Activated CD4-positive, alpha-beta T cell treated with anti-CD3 and anti-CD28 coated beads, Interleukin-2, amount 10 ng/mL, durations not matched to agents 7 days and 5 days (primary cell): ENCODE measurements around the gene NRIP3. TPM values are rescaled to one million over a fixed set of nuclear protein-coding genes. Genes with fewer than 3 reads are reported as not detected.

Experiments
- CTCF ChIA-PET: fragments of 350-600 bp; sonication (Branson Sonifier 250); formaldehyde crosslinking; loops from one replicate; lab custom pipeline; 2021; ENCODE audit warnings: antibody characterized with exemption; lab: Charles Lee
- POLR2A ChIA-PET: fragments of 350-600 bp; sonication (Branson Sonifier 250); formaldehyde crosslinking; loops from one replicate; lab custom pipeline; 2021; ENCODE audit warnings: antibody characterized with exemption; lab: Charles Lee
- DNase-seq: peaks from one replicate; pipeline ENCODE4 v3.0.0-alpha.2; 2020
- H3K27ac Mint-ChIP-seq: one replicate; pipeline ENCODE4 v1.8.0; 2021; ENCODE audit warnings: mild to moderate bottlenecking, moderate library complexity, mixed read lengths
- H3K27me3 Mint-ChIP-seq: one replicate; pipeline ENCODE4 v1.8.0; 2021; ENCODE audit warnings: mixed read lengths
- H3K36me3 Mint-ChIP-seq: one replicate; pipeline ENCODE4 v1.8.0; 2021; ENCODE audit warnings: low read depth, mixed read lengths
- H3K4me1 Mint-ChIP-seq: one replicate; pipeline ENCODE4 v1.8.0; 2021; ENCODE audit warnings: mixed read lengths
- H3K4me3 Mint-ChIP-seq: one replicate; pipeline ENCODE4 v1.8.0; 2021; ENCODE audit warnings: mild to moderate bottlenecking, moderate library complexity, mixed read lengths
- H3K9me3 Mint-ChIP-seq: one replicate; pipeline ENCODE4 v1.8.0; 2021; ENCODE audit warnings: mixed read lengths
- total RNA-seq, 2 experiments: library from RNA; stranded (reverse); gene quantifications; one replicate each; pipeline ENCODE4 v1.2.3, GENCODE V29; 2021

The NRIP3 gene
- total RNA-seq, 2 experiments from 2014 or later: 0.62 to 0.75 TPM

DNA sequence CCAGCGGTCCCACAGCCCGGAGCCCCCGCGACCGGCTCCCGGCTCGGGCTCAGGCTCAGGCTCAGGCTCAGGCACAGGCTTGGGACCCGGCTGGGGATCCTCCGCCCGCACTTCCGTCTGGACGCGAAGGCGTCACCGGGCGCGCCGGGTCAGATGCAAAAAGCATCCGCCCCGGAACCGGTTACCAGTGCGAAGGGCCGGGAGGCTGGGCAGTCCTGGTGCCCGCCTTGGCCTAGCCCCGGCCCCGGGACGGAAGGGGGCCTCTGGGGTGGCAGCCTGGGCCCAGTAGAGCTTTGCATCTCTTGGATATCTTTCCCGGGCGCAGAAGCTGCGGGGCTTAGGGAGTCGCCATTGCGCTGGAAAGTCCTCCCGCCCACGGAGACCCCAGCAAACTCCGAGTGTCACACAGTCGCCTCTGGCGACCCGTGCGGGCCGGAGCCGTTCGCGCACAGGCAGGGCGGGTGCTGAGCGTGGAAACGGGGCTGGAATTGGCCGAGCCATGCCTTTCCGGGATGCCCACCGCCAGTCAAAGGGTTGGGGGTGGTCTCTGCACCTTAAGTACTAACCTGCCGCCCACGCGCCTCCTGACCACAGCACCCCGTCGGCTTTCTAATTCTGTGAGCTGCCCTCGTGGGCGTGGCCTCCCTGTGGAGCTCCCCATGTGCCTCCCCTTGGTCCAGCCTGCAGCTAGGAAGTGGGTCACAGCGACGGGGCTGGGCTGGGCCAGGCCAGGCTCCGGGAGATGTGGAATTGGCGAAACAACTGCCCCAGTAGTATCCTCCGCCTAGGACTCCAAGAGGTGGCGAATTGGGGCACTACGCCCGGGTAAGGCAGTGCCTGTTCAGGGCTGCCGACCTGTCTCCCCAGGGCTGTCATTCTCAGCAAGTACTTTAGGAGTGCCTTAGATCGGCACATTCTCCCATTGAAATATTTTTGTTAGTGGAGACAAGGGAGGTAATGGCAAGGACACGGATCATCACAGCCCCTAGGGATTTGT, 39.2 kb downstream of the NRIP3 start, which contains the start of gene TMEM9B:
Gene TMEM9B (minus strand): TSS at position 119 of the 997 bp plus-strand sequence. CDS start 129 bp downstream, outside the sequence.
- no peaks in the 10 kb centered on the region for H3K9me3 Mint-ChIP-seq
- H3K27me3 Mint-ChIP-seq: no peaks in the 10 kb centered on the region
- peak within 1 kb of the TSS; percentile 97 for H3K4me3 Mint-ChIP-seq
- H3K4me1 Mint-ChIP-seq: peaks cover 30% of the 10 kb centered on the region
- ChIA-PET POLR2A (interaction anchor here (0.5 kb wide), 1 partner anchor 545 kb away, joined by 3 read pairs; no protein-coding TSS in a partner anchor), CTCF (interaction anchor here (0.9 to 1.2 kb wide), 4 partner anchors 10 to 23 kb away, joined by 3 to 4 read pairs (median 3); no protein-coding TSS in a partner anchor)
- H3K27ac Mint-ChIP-seq: peak within 1 kb of the TSS; percentile 97
- H3K36me3 Mint-ChIP-seq: peaks cover 9% of the 10 kb centered on the region
- DNase-seq: peak; percentile 86

DNA sequence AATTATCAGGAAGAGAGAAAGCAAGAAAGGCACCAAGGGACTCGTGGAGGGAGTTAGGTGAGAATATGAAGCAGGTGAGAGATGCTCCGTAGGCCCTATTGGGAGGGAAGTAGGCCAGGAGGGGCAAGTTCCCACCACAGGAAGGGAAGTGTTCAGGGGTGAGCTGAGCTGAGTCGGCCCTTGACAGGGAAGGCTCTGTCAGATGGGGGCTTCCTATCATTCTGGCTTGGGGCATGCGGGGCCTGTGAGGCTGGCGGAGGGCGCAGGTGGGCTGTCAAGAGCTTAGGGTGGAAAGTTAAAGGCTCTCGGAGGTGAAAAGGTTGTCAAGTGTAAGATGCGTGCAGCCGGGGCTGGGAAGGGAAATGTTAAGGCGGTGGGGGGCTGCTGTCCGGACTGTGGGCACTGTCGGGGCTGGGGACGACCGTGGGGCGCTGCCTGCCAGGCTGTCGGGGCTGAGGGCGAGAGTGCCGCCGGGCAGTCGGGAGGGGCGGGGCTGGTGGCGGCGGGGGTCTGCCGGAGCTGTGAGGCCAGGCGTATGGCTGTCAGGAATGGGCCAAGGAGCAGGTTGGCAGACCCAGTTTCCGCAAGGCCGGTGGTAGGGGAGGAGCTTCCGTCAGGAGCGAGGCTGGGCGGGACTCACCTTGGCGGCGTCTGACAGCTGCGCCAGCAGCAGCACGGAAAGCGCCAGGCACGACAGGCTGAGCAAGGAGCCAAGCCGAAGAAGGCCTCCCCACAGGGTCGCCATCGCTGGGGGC, 40.1 kb downstream of the NRIP3 start:
- no peaks in the 10 kb centered on the region for H3K27me3 Mint-ChIP-seq
- peak overlapping the region; percentile 97 for H3K27ac Mint-ChIP-seq
- H3K9me3 Mint-ChIP-seq: no peaks in the 10 kb centered on the region
- peak; percentile 85 for DNase-seq
- CTCF ChIA-PET: interaction anchor here (1.2 kb wide), 2 partner anchors 11 to 20 kb away, joined by 3 to 4 read pairs; no protein-coding TSS in a partner anchor
- H3K4me3 Mint-ChIP-seq: peak overlapping the region; percentile 97
- H3K4me1 Mint-ChIP-seq: peaks cover 34% of the 10 kb centered on the region
- POLR2A ChIA-PET: interaction anchor here (0.5 kb wide), 1 partner anchor 546 kb away, joined by 3 read pairs; no protein-coding TSS in a partner anchor
- peaks cover 8% of the 10 kb centered on the region for H3K36me3 Mint-ChIP-seq

DNA sequence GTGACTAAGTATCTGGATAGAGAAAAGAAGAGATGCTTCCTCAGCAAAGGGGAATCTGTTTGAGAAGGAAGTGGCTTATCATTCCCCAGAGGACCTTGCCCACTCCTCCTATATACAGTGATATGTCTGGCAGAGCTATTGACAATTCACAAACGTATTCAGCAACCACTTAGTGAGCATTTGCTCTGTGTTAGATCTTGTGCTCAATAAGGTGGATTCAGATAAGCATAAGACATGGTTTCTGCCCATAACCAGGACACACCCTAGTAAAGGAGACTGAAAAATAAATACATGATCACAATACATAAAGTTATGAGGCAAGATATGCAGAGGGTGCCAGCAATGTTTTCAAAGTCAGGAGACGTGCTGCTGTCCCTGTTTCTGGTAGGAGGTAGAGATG, 41.0 kb downstream of the NRIP3 start:
- ChIA-PET CTCF (no interaction called here), POLR2A (no interaction called here)
- no peaks in the 10 kb centered on the region for H3K9me3 Mint-ChIP-seq
- no peak for DNase-seq
- H3K4me1 Mint-ChIP-seq: peaks cover 34% of the 10 kb centered on the region
- no peaks in the 10 kb centered on the region for H3K27me3 Mint-ChIP-seq
- H3K27ac Mint-ChIP-seq: peak overlapping the region; percentile 97
- peak overlapping the region; percentile 97 for H3K4me3 Mint-ChIP-seq
- peaks cover 7% of the 10 kb centered on the region for H3K36me3 Mint-ChIP-seq

DNA sequence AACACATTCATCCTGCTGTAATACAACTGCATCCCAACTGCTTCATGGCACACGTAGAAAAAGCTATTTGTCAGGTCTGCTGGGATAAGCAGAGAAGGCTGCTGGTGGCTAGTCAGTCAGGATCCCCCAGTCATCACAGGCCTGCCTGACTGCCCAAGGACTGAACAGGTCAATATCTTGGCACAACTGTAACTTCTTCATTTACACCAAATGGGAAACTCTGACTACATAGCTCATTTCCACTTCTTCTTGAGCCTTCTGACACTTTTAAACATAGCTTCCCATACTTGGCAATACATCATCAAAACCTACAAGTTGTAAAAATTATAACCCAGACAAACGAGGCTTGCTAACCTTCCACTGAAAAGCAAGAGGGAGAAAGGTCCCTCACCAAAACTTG, 42.4 kb downstream of the NRIP3 start:
- Mint-ChIP-seq H3K27ac (no peak overlapping the region), H3K4me3 (no peak overlapping the region), H3K27me3 (no peaks in the 10 kb centered on the region), H3K4me1 (peaks cover 45% of the 10 kb centered on the region), H3K36me3 (peaks cover 13% of the 10 kb centered on the region), H3K9me3 (no peaks in the 10 kb centered on the region)
- ChIA-PET CTCF (interaction anchor here (0.7 kb wide), 1 partner anchor 46 kb away, joined by 3 read pairs; no protein-coding TSS in a partner anchor), POLR2A (no interaction called here)
- DNase-seq: no peak

DNA sequence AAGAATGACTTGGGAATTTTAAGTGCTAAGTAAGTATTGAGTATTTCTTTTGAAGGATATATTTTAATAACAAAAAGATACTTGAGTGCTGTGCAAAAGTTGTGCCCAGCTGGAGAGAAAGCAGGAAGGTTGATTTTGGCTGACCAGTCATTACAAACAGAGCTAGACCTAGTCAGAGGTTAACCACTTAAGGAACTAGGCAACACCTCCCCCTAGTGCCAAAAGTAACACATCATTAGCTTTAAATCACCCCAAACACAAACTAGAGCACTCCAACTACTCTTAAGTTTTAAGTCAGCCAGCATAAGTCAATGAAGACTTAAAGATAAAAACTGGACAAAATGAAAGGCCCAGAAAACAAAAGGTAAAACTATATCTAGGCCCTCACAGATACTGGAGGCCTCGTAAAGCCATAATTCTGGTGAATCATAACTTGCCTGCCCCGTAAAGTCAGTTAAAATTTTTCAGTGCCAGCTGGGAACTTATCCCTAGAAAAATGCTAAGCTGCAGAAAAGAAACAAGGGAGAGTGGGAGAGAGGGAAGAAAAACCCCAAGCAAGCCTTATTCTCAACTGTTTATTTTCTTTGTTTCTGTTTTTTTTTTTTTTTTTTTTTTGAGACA, 44.1 kb downstream of the NRIP3 start:
- ChIA-PET CTCF (interaction anchor here (0.6 to 2.1 kb wide), 14 partner anchors 11 to 868 kb away, joined by 3 to 6 read pairs (median 3); no protein-coding TSS in a partner anchor), POLR2A (interaction anchor here (0.7 kb wide), 2 partner anchors 172 to 313 kb away, joined by 3 to 5 read pairs; no protein-coding TSS in a partner anchor)
- no peaks in the 10 kb centered on the region for H3K27me3 Mint-ChIP-seq
- H3K36me3 Mint-ChIP-seq: peaks cover 23% of the 10 kb centered on the region
- H3K4me3 Mint-ChIP-seq: no peak overlapping the region
- H3K9me3 Mint-ChIP-seq: no peaks in the 10 kb centered on the region
- no peak overlapping the region for H3K27ac Mint-ChIP-seq
- H3K4me1 Mint-ChIP-seq: peaks cover 36% of the 10 kb centered on the region
- DNase-seq: peak; percentile 64

DNA sequence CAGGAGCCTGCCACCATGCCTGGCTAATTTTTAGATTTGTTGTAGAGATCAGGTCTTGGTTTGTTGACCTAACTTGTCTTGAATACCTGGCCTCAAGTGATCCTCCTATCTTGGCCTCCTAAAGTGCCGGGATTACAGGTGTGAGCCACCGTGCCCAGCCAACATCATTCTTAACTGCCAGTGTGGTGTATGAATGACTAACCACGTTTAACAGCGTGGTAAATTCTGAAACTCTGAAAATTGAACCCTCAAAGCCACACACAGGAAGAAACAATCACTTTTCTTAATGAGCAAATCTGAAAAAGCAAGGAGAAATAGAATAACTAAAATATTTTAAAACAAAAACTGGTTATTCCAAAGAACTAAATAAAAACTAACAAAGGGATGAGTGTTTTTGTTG, 46.9 kb downstream of the NRIP3 start:
- Mint-ChIP-seq H3K4me3 (no peak overlapping the region), H3K27ac (no peak overlapping the region), H3K27me3 (no peaks in the 10 kb centered on the region), H3K9me3 (no peaks in the 10 kb centered on the region), H3K4me1 (peaks cover 25% of the 10 kb centered on the region), H3K36me3 (peaks cover 24% of the 10 kb centered on the region)
- ChIA-PET POLR2A (no interaction called here), CTCF (interaction anchor here (1.1 kb wide), 1 partner anchor 181 kb away, joined by 3 read pairs; no protein-coding TSS in a partner anchor)
- no peak for DNase-seq

DNA sequence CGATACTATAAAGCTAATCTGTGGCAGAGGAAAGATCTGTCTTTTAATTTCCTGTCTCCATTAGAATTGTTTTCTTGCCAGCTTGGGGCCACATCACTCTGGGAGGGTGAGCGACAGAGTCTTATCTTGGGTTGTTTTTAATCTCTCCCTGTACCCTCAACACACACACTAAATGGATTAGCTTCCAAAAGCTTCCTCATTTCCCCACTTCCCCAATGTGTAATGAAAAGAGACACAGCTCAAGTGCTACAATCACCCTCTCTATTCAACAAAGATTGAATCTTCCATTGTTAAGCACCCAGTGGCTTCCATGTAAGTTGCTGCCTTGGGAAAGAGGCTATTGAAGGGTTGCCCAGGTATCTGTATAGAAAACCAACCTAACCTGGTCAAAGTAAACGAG, 54.9 kb downstream of the NRIP3 start:
- Mint-ChIP-seq H3K9me3 (no peaks in the 10 kb centered on the region), H3K4me1 (peaks cover 5% of the 10 kb centered on the region), H3K4me3 (no peak overlapping the region), H3K27ac (no peak overlapping the region), H3K36me3 (peaks cover 35% of the 10 kb centered on the region), H3K27me3 (peaks cover 3% of the 10 kb centered on the region)
- CTCF ChIA-PET: interaction anchor here (0.7 to 1.0 kb wide), 3 partner anchors 10 to 223 kb away, joined by 3 read pairs; no protein-coding TSS in a partner anchor
- POLR2A ChIA-PET: no interaction called here
- DNase-seq: no peak

DNA sequence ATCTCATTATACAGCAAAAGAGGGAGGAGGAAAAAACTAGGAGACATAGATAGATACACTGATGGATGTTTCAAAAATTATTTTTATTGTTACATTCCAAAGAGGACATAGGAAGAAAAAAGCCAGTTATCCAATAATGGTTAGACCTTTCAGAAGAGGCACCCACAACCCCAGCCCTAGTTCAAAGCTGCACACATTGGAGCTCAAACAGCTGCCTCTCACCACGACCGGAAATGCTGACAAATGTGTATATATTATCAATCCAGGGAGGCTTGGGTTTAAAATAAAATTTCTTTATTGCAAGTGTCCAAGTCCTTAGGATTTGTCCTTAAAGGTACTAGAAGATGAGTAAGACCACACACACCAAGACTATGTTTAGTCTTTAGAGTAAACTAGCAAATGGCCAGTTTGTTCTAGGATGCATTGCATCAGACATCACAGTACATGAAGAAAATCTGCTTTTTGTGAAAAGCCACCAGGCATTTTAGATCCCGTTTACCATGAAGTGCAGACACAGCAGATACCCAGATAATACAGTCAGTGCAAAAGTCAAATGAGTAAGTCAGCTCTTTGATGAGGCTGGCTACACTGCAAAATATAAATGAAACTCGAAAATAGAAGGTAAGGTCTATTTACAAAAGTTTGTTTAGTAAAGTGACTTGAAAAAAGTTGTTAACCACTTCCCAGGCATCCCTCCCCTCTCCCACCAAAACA, 56.4 kb downstream of the NRIP3 start:
- CTCF ChIA-PET: no interaction called here
- Mint-ChIP-seq H3K9me3 (no peaks in the 10 kb centered on the region), H3K27me3 (peaks cover 9% of the 10 kb centered on the region), H3K4me3 (no peak overlapping the region), H3K4me1 (peaks cover 5% of the 10 kb centered on the region), H3K27ac (no peak overlapping the region), H3K36me3 (peaks cover 30% of the 10 kb centered on the region)
- POLR2A ChIA-PET: no interaction called here
- no peak for DNase-seq

DNA sequence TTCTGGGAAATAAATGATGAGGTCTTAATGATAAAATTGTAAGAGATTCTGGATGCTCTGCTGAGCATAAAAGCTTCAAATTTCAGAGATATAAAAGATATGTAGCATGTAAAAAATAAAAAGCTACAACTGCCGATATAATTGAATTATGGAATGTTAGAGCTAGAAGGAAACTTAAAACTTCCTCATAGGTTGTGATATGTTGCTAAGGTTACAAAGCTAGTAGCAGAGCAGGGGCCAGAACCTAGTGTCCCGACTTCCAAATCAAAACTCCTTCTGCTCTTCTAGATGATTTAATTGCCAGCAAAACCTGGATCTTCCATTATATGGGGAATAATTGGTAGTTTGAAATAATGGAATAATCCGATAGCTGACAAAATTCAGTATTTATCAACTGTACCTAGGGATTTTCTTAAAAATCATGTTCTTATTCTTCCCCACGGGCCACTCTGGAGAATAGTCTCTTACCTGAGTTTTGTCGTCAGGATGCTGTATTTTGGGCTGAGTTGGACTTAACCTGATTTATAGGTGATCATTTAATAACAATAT, 61.2 kb downstream of the NRIP3 start, which contains the start of gene ASCL3:
Gene ASCL3 (minus strand): TSS at position 499 of the 549 bp plus-strand sequence. CDS start 4,855 bp downstream, outside the sequence.
- ChIA-PET POLR2A (interaction anchor here (0.6 kb wide), 1 partner anchor 263 kb away, joined by 3 read pairs; no protein-coding TSS in a partner anchor), CTCF (no interaction called here)
- Mint-ChIP-seq H3K9me3 (no peaks in the 10 kb centered on the region), H3K4me1 (peaks cover 5% of the 10 kb centered on the region), H3K27ac (no peak within 1 kb of the TSS), H3K27me3 (peaks cover 21% of the 10 kb centered on the region), H3K4me3 (no peak within 1 kb of the TSS), H3K36me3 (peaks cover 7% of the 10 kb centered on the region)
- no peak for DNase-seq

DNA sequence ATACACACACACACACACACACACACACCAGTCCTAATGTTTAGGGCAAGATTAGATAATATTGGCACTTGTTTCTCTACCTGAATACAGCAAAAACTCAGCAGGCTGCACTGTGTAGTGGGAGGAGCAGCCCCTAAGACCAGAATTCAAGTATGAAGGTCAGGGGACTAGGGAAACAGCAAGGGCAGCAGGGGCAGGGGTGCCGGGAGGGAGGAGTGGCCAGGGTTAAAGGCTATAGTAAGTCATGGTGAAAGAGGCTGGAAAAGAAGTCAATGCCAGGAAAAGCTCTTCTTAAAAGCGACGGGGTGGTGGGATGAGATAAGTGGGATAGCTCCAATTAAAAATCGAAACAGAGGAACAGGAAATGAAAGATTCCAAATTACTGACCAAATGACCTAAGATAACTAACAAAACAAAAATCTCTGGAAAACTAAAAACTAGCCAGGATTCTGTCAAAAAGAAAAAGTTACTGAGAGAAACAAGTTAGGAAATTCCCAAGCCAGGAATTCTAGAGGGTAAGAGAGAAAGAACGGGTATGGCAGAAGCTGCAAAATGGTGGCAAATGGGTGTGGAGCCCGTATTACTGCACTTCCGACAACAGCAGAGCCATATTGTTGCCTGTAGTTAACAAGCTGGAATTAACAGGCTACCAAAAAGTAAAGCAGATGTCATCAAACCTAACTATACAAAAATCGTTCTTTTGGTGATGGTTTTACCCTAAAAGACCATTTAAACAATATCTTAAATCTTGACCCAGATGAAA, 62.3 kb downstream of the NRIP3 start:
- H3K36me3 Mint-ChIP-seq: no peaks in the 10 kb centered on the region
- POLR2A ChIA-PET: no interaction called here
- no peak for DNase-seq
- no peaks in the 10 kb centered on the region for H3K4me1 Mint-ChIP-seq
- H3K4me3 Mint-ChIP-seq: no peak overlapping the region
- no peaks in the 10 kb centered on the region for H3K9me3 Mint-ChIP-seq
- H3K27ac Mint-ChIP-seq: no peak overlapping the region
- CTCF ChIA-PET: no interaction called here
- H3K27me3 Mint-ChIP-seq: peaks cover 21% of the 10 kb centered on the region

DNA sequence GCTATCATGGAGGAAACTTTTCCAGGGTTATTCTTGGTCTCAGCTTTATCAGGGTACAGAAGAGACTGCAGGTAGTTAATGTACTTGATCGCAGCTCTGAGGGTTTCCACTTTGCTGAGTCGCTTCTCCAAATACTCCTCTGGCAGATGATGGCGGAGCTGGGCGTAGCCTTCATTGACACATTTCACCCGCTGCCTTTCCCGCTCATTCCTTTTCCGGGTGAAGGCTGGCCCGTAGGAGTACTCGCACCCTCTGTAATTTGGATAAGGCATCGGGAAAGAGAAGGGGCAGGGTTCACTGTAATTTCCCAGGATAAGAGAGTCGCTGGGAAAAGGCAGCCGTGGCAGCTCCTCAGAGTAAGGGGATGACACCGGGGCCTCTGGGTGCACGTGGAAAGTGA, 66.1 kb downstream of the NRIP3 start:
- ChIA-PET CTCF (interaction anchor here (1.9 kb wide), 1 partner anchor 13 kb away, joined by 4 read pairs; no protein-coding TSS in a partner anchor), POLR2A (no interaction called here)
- H3K36me3 Mint-ChIP-seq: no peaks in the 10 kb centered on the region
- H3K4me3 Mint-ChIP-seq: no peak overlapping the region
- peaks cover 13% of the 10 kb centered on the region for H3K27me3 Mint-ChIP-seq
- no peaks in the 10 kb centered on the region for H3K9me3 Mint-ChIP-seq
- peaks cover 4% of the 10 kb centered on the region for H3K4me1 Mint-ChIP-seq
- DNase-seq: no peak
- H3K27ac Mint-ChIP-seq: no peak overlapping the region
